GM21526 (cell line): Measurements from ENCODE around the gene ACP7.
"Not testable (repeated sequence)": the region's sequence is repeated elsewhere in the genome, so short reads cannot be mapped to it uniquely, and the experiment has no call there.

Source experiments
- ATAC-seq: cut with Tn5 transposase; IDR thresholded peaks from one replicate; pipeline ENCODE4 v1.9.1; 2021; ENCODE audit warnings: moderate library complexity; ENCODE audit not compliant: unreplicated experiment, low FRiP score

The ACP7 gene

DNA sequence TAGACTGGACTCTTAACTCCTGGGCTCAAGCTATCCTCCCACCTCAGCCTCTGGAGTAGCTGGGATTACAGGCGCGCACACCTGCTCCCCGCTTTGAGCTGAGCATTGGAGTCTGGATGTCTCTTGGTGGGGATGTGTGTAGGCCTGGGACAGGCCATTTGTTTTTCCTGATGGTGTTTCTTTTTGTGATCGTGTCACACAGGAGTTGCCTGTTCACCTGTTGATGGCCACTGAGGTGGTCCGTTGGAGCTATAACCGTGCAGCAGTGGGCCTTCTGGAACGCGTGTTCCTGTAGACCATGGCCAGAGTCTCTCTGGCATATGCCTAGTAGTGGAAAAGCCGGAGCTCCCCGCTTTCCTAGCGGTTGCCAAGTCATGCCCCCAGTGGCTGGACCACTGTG, 44.9 kb downstream of the ACP7 start:
- ATAC-seq = no peak

DNA sequence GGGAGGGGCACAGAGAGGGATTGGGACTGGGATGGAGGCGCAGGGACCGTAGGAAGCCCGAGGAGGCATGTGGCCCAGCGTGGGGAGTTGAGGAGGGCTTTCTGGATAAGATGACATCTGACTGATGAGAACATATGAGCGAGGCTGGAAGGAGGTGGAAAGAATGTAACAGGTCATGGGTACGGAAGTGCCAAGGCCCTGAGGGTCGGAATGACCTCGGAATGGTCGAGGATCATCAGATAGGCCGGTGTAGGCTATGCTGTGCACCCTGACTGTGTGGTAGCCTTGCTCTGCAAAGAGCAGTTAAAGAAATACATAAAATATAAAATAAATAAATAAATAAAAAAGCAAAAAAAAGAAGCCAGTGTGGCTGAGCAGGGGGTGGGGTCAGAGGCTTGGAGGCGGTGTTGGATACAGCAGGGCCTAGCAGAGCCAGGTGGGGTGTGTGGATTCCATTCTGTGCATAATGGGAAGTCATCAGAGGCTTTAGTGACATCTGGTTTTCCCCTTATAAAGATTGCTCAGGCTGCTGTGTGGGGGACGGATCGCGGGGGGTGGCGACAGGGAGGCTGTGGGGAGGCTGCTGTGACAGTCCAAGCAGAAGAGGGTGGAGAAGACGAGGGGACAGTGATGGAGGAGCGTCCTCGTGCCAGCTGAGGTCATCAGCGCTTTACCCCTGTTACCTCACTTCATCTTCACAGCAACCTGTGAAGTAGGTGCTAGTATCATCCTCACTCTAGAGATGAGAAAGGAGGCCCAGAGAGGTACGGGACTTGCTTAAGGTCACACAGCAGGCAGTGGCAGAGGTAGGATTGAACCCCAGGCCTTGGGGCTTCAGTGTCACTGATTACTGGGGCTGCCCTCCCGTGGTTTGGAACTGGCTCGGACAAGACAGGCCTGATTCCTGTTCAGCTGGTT, 46.4 kb downstream of the ACP7 start:
- no peak for ATAC-seq

DNA sequence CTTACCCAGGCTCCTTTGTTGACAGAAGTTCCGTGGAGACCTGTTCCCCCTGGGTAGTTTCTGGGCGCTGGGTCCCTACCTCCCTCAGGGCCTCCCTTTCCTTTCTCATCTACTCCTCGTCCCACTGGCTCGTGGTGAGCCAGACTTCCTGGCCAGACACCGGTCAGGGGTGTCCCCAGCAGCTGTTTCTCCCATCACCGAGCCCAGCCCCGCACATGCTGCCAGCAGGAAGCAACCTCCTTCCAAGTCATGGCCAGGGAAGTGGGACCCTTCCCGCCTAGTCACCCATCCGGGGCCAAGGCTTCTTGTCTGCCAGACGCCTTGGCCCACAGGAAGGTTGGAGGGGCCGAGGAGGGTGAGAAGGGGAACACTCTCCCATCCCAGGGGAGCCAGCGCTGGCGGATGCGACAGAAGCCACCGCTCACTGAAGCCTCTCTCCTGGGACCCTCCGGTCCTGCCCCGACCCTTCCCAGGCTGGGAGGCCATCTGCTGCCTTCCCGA, 47.1 kb downstream of the ACP7 start:
- ATAC-seq = no peak

DNA sequence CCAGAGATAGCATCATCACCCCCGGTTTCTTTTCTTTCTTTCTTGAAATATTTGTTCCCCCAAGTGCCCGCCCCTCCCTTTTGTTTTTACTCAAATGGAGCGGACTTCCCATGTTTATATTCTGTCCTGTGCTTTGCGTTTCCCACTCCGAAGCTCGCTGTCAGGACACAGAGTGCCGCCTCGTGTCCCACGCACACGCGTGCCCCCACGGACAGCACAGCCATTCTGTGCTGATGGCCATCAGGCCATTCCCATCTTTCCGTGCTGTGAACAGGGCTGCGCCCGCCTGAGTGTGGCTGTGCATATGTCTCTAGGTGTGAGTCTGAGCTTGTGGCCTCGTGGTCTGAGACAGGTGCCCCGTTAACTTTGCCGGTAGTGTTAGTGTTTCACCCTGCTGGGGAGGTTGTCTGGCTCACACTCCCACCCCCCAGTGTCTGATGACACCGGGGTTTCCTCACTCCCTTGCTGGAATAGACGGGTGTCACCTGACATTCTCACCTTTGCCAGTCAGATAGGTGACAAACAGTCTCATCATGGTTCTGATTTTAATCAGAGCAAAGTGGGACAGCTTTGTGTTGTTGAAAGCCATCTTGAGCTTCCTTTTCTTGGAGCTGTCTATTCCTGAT, 48.3 kb downstream of the ACP7 start:
- no peak for ATAC-seq

DNA sequence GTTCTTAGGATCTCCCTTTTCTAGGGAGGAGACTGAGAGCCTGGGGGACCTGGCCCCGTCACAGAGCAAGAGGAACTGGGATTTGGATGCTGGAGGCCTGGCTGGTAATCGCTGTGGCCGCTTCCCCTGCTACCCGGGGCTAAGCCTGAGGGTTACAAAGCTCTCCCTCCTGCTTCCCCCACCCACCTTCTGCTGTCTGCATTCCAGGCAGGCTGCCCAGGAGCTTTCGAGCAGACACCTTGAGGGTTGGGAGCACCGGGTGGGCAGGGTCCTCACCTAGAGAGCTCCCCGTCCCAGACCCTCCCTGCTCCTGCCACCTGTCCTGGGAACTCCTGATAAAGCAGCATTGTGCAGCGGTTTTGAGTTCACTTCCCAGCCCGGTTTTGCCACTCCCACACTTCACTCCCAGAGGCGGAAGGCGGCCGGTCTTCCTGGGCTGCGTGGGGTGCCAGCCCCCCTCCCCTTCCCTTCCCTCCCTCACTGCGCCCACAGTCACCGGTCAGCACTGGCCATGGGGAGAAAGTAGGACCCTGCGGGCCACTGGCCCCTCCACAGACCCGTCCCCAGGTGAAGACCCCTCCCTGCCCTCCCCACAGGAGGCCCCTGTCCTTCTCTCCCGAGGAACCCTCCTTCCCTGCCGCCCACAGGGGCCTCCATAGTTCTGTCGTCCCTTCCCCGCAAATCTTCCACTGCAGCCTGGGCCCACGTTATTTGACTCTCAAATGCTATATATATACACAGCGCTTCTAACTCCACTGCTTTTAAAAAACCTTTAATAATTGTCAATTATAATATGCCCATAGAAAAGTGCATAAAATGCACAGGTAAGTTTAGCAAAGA, 49.5 kb downstream of the ACP7 start:
- ATAC-seq = no peak

DNA sequence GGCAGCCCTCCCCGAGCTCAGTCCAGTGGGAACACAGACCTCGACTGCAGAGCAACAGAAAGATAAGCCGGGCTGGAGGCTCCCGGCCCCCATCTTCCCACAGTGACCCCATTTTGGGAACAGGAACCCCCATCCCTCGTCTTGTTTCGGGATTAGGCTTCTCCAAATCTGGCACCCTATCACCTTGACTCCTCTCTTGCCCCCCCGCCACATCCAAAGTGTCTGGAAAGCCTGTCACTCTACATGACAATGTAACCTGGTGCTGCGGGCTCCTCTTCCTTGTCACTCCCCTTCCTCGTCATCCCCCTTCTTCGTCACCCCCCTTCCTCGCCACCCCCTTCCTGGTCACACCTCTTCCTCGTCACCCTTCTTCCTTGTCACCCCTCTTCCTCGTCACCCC, 51.5 kb downstream of the ACP7 start:
- no peak for ATAC-seq

GRCh38 chr19:39136225-39136940, 52.2 kb downstream of the ACP7 start:
- no peak for ATAC-seq

GRCh38 chr19:39137131-39137530, 53.0 kb downstream of the ACP7 start:
- no peak for ATAC-seq

GRCh38 chr19:39138221-39139211, 54.3 kb downstream of the ACP7 start:
- no peak for ATAC-seq

- no peak for ATAC-seq
Measured at GRCh38 chr19:39139305-39139874, 55.2 kb downstream of the ACP7 start.

GRCh38 chr19:39139971-39140453, 55.8 kb downstream of the ACP7 start:
- ATAC-seq = no peak

GRCh38 chr19:39140594-39140993, 56.4 kb downstream of the ACP7 start:
- ATAC-seq = no peak

DNA sequence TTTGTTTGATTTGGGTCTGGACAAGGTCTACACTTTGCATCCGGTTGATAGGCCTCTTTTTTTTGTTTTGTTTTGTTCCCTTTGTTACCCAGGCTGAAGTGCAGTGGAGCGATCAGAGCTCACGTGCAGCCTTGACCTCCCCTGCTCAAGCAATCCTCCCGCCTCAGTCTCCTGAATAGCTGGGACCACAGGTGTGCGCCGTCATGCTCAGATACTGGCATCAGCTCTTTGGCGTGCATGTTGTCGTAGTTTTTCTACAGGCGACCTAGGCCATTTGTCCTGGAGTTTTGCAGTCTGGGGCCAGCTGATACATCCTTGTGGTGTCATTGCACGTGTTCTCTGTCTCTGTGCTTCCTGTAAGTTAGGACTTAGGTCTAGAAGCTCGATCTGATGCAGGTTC, 57.8 kb downstream of the ACP7 start:
- no peak for ATAC-seq

DNA sequence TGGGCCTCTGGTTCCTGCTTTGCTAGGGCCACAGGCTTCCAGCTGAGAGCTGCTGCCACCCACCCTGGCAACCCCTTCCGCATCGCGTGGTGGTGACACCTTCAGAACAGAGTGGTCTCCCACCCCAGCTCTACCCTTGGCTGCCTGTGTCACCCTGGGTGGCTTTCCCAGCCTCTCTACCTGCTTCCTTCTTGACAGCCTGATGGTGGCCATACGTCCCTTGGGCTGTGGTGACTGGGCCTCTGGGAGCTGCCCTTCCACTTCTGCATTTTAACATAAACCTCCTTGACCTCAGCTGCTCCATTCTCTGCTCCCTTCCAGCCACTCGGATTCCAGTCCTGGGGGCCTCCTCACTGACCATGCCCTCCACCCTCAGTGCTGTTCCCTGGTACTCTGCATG, 58.5 kb downstream of the ACP7 start:
- ATAC-seq = no peak

DNA sequence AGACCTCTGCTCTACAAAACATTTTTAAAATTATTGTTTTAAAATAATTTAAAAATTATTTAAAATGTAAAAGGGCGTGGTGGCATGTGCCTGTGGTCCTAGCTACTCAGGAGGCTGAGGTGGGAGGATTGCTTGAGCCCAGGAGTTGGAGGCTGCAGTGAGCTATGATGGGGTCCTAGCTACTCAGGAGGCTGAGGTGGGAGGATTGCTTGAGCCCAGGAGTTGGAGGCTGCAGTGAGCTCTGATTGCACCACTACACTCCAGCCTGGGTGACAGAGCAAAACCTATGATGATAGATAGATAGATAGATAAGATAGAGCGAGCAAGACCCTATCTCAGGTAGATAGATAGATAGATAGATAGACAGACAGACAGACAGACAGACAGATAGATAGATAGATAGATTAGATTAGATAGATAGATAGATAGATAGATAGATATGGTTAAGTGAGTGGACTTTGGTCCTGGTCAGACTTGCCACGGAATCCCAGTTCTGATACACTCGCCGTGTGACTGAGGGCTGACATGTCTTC, 59.7 kb downstream of the ACP7 start:
- not testable (repeated sequence) for ATAC-seq

DNA sequence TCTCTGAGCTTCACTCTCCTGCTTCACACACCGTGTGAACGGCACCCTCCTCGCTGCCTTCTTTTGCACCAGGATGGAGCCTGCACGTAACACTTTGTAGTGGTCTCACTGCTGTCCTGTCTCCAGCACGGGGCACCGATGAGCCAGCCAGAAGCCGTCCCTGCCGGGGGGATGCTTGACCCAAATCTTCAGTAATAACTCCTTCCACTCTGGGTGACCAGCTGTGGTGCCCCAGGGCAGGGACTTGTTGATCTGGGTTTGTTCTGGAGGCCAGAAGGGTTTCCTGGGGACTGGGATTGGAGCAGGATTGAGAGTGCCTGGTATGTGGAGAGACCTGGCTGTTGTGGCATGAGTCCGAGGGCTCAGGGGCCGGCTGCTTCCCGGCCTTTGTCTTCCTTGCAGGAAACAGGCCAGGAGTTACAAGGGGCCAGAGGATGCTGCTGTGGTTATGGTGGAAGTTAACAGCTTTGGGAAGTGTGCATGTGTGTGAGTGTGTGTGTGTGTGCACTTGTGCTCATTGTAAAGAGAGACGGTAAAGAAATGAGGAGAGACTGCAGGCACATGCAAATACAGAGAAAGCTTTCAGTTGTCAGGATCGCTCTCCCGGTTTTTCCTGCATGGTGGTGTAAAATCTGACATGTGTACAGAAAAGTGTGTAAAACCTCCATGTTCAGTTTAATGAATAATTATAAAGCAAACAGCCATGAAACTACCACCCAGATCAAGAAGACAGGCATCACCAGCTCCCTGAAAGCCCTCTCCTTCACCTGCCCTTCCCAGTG, 60.3 kb downstream of the ACP7 start:
- no peak for ATAC-seq

DNA sequence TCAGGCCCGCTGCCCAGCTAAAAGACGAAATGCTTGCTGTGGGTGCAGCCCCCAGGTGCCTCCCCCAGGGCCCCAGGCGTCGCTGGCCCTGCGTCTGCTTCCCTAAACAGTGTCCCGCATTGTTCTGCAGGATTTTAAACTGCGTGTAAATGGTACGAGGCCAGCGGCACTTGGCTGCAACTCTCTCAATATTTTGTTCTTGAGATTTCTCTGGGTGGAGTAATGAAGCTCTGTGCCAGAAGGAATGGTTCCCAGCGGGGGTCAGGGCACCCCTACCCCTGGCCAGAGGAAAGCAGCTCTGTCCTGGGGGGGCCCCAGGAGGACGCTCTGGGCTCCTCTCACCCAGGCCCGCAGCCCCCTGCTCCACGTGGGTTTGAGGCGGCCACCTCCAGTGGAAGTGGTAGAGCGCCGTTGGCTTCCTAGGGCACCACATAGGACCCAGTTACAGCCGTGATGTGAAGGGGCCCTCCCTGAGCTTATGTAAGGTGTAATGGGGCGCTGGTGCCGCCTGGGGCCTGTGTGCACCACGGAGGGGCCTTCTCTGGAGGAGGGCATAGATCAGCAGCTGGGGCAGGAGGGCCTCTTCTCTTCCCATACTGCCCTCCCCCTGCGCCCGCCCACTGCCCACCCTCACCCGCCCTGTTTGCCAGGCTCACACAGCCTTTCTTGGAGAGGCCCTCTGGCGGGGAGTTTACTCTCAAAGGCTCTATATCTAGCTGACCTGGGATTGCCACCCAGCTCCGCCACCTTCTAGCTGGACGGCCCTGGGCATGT, 61.2 kb downstream of the ACP7 start:
- no peak for ATAC-seq
